Measurements from ENCODE around the gene NOS1AP.

NOS1AP gene

DNA sequence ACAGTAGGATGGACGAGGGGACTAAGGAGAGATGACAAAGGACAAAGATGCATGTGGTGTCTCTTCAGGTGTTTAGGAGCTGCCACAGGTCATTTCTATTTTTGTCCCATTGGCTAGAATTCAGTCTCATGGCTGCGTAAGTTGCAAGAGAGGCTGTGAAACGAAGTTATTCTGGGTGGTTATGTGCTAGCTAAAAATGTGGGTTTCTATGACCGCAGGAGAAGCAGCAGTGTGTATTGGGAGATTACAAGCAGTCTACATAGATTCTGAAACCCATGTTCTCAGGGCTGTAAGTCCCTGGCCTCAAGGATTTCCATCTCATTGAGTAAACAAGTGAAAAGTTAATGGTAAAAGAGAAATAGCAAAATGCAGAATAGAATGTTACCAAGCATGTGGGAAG is 196.5 kb downstream of the NOS1AP start:
- Histone ChIP-seq H3K4me2 (ENCODE audit: low read depth, low read length, poor library complexity, severe bottlenecking) (no peak overlapping the region), H3K4me3 (ENCODE audit: low read length, poor library complexity, severe bottlenecking) (no peak overlapping the region), H3K9ac (ENCODE audit: low read depth, low read length, poor library complexity, severe bottlenecking) (no peak overlapping the region)

GRCh38 chr1:162270016-162270770 is 200.7 kb downstream of the NOS1AP start:
- H4K20me1 ChIP-seq (ENCODE audit: insufficient read depth, low read length, poor library complexity, severe bottlenecking), result no peaks in the 10 kb centered on the region
- no peak overlapping the region for H2AFZ ChIP-seq (ENCODE audit: low read length)
- H3F3A ChIP-seq (ENCODE audit: low read depth), result no peaks in the 10 kb centered on the region
- H3K36me3 ChIP-seq (ENCODE audit: insufficient read depth, low read length), result no peaks in the 10 kb centered on the region
- no peaks in the 10 kb centered on the region for H3K4me1 ChIP-seq (ENCODE audit: insufficient read depth, low read length, poor library complexity, severe bottlenecking)
- H3K9me3 ChIP-seq (ENCODE audit: insufficient read depth, low read depth, low read length), result no peaks in the 10 kb centered on the region
- no peaks in the 10 kb centered on the region for H3K27me3 ChIP-seq (ENCODE audit: insufficient read depth, low read length, poor library complexity, severe bottlenecking)
- TF ChIP-seq EZH2phosphoT487 (IDR thresholded peaks at IDR 0.05; ENCODE audit: borderline replicate concordance), result no peak
- TF ChIP-seq, protein P1, sequence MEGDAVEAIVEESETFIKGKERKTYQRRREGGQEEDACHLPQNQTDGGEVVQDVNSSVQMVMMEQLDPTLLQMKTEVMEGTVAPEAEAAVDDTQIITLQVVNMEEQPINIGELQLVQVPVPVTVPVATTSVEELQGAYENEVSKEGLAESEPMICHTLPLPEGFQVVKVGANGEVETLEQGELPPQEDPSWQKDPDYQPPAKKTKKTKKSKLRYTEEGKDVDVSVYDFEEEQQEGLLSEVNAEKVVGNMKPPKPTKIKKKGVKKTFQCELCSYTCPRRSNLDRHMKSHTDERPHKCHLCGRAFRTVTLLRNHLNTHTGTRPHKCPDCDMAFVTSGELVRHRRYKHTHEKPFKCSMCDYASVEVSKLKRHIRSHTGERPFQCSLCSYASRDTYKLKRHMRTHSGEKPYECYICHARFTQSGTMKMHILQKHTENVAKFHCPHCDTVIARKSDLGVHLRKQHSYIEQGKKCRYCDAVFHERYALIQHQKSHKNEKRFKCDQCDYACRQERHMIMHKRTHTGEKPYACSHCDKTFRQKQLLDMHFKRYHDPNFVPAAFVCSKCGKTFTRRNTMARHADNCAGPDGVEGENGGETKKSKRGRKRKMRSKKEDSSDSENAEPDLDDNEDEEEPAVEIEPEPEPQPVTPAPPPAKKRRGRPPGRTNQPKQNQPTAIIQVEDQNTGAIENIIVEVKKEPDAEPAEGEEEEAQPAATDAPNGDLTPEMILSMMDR (conservative IDR thresholded peaks at IDR 0.05; ENCODE audit: low read length), result no peak
- H3K4me3 ChIP-seq (ENCODE audit: low read length, poor library complexity, severe bottlenecking), result no peak overlapping the region
- no peak overlapping the region for H3K4me2 ChIP-seq (ENCODE audit: low read depth, low read length, poor library complexity, severe bottlenecking)
- H3K9ac ChIP-seq (ENCODE audit: low read depth, low read length, poor library complexity, severe bottlenecking), result no peak overlapping the region
- H3K9me2 ChIP-seq (replicated peaks; ENCODE audit: low read depth, low read length), result no peaks in the 10 kb centered on the region
- no peaks in the 10 kb centered on the region for H3K79me2 ChIP-seq (ENCODE audit: insufficient read depth, low read length)

More for the DNA sequence above, 196.5 kb downstream of the NOS1AP start:
- H2AFZ ChIP-seq (ENCODE audit: low read length), result no peak overlapping the region
- TF ChIP-seq, protein P1 (conservative IDR thresholded peaks at IDR 0.05; ENCODE audit: low read length), result no peak
- no peak for TF ChIP-seq EZH2phosphoT487 (IDR thresholded peaks at IDR 0.05; ENCODE audit: borderline replicate concordance)
- H3K36me3 ChIP-seq (ENCODE audit: insufficient read depth, low read length), result no peaks in the 10 kb centered on the region
- H3K27me3 ChIP-seq (ENCODE audit: insufficient read depth, low read length, poor library complexity, severe bottlenecking), result no peaks in the 10 kb centered on the region
- H4K20me1 ChIP-seq (ENCODE audit: insufficient read depth, low read length, poor library complexity, severe bottlenecking), result no peaks in the 10 kb centered on the region
- no peaks in the 10 kb centered on the region for H3K9me3 ChIP-seq (ENCODE audit: insufficient read depth, low read depth, low read length)
- H3K4me1 ChIP-seq (ENCODE audit: insufficient read depth, low read length, poor library complexity, severe bottlenecking), result no peaks in the 10 kb centered on the region
- H3F3A ChIP-seq (ENCODE audit: low read depth), result no peaks in the 10 kb centered on the region
- H3K79me2 ChIP-seq (ENCODE audit: insufficient read depth, low read length), result no peaks in the 10 kb centered on the region
- H3K9me2 ChIP-seq (replicated peaks; ENCODE audit: low read depth, low read length), result no peaks in the 10 kb centered on the region

DNA sequence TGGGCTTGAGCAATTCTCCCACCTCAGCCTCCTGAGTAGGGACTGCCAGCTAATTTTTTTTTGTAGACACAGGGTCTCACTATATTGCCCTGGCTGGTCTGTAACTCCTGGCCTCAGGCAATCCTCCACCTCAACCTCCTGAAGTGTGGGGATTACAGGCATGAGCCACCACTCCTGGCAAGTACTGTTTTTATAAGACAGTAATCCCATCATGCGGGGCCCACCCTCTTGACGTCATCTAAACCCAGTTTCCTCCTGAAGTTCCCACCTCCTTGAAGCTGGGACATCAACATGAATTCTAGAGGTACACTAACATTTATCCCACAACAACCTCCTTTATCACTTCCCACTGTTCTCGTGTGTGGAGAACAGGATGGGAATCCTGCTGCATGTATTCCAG is 202.5 kb downstream of the NOS1AP start:
- no peak overlapping the region for H3K4me2 ChIP-seq (ENCODE audit: low read depth, low read length, poor library complexity, severe bottlenecking)
- TF ChIP-seq EZH2phosphoT487 (IDR thresholded peaks at IDR 0.05; ENCODE audit: borderline replicate concordance), result no peak
- TF ChIP-seq, protein P1 (conservative IDR thresholded peaks at IDR 0.05; ENCODE audit: low read length), result no peak
- no peaks in the 10 kb centered on the region for H3K9me2 ChIP-seq (replicated peaks; ENCODE audit: low read depth, low read length)
- H3K27me3 ChIP-seq (ENCODE audit: insufficient read depth, low read length, poor library complexity, severe bottlenecking), result no peaks in the 10 kb centered on the region
- H2AFZ ChIP-seq (ENCODE audit: low read length), result no peak overlapping the region
- H3K4me3 ChIP-seq (ENCODE audit: low read length, poor library complexity, severe bottlenecking), result no peak overlapping the region
- no peaks in the 10 kb centered on the region for H3K36me3 ChIP-seq (ENCODE audit: insufficient read depth, low read length)
- no peaks in the 10 kb centered on the region for H4K20me1 ChIP-seq (ENCODE audit: insufficient read depth, low read length, poor library complexity, severe bottlenecking)
- no peaks in the 10 kb centered on the region for H3K4me1 ChIP-seq (ENCODE audit: insufficient read depth, low read length, poor library complexity, severe bottlenecking)
- H3K9ac ChIP-seq (ENCODE audit: low read depth, low read length, poor library complexity, severe bottlenecking), result no peak overlapping the region
- no peaks in the 10 kb centered on the region for H3K79me2 ChIP-seq (ENCODE audit: insufficient read depth, low read length)
- no peaks in the 10 kb centered on the region for H3F3A ChIP-seq (ENCODE audit: low read depth)
- H3K9me3 ChIP-seq (ENCODE audit: insufficient read depth, low read depth, low read length), result no peaks in the 10 kb centered on the region
